HG03103 (cell line): ENCODE results near the gene TBC1D3L.
"Not testable (repeated sequence)": the region's sequence is repeated elsewhere in the genome, so short reads cannot be mapped to it uniquely, and the experiment has no call there.

Experiments used
- ATAC-seq: cut with Tn5 transposase; IDR thresholded peaks from one replicate; pipeline ENCODE4 v1.9.1; 2021; ENCODE audit warnings: low read depth; ENCODE audit not compliant: unreplicated experiment

The TBC1D3L gene

GRCh38 chr17:37988960-37989359 lies at the start of gene TBC1D3L:
TBC1D3L (minus strand) TSS chr17:37989060; CDS start chr17:37987520, 1,540 bp downstream.
- ATAC-seq = not testable (repeated sequence)

GRCh38 chr17:38003676-38004075 lies 14.8 kb upstream of the TBC1D3L start, which contains the start of gene TBC1D3D:
TBC1D3D (plus strand) TSS chr17:38003976; CDS start chr17:38005561, 1,585 bp downstream.
- ATAC-seq = not testable (repeated sequence)
